IMR-90 (cell line): Measurements from ENCODE around the gene METTL1. TPM values are rescaled to one million over a fixed set of nuclear protein-coding genes. Genes with fewer than 3 reads are reported as not detected.

ENCODE experiments used
- ATAC-seq: fragments of 200-7000 bp; cut with Tn5 transposase; 2 replicates; pipeline ENCODE4 v1.9.1; 2020; ENCODE audit warnings: low read depth, mild to moderate bottlenecking, moderate library complexity
- BruUV-seq: library from RNA; stranded (reverse); fragments of 400-500 nt; replicated peaks from 2 replicates; lab custom pipeline; 2021; lab: Mats Ljungman, UMichigan
- CTCF ChIA-PET: fragments of 300-600 bp; formaldehyde crosslinking; extraction: SDS; loops from one replicate; lab custom pipeline; 2021; ENCODE audit warnings: antibody characterized with exemption; lab: Yijun Ruan, JAX
- POLR2A ChIA-PET: fragments of 300-600 bp; sonication (Branson Sonifier 250); formaldehyde crosslinking; loops from one replicate; lab custom pipeline; 2022; ENCODE audit warnings: antibody characterized with exemption; ENCODE audit not compliant: unreplicated experiment; lab: Charles Lee
- DNase-seq: peaks from one replicate; pipeline ENCODE4 v3.0.0; 2013
- H2AFZ ChIP-seq: replicated peaks from 2 replicates; pipeline ENCODE3; 2013; ENCODE audit warnings: low read length, mild to moderate bottlenecking; ENCODE audit not compliant: poor library complexity
- H2AK5ac ChIP-seq: 2 replicates; pipeline ENCODE4 v1.6.1; 2013; ENCODE audit warnings: low read depth, low read length, inconsistent platforms
- H2AK9ac ChIP-seq: replicated peaks from 2 replicates; pipeline ENCODE3; 2013; ENCODE audit warnings: mild to moderate bottlenecking, low read depth, low read length, moderate library complexity; ENCODE audit not compliant: poor library complexity
- H2BK120ac ChIP-seq: 2 replicates; pipeline ENCODE4 v1.6.1; 2013; ENCODE audit warnings: low read depth, low read length, inconsistent platforms
- H2BK15ac ChIP-seq: 3 replicates; pipeline ENCODE4 v1.6.1; 2013; ENCODE audit warnings: low read depth, low read length, inconsistent platforms
- H2BK20ac ChIP-seq: 2 replicates; pipeline ENCODE4 v1.6.1; 2013; ENCODE audit warnings: low read depth, mild to moderate bottlenecking, inconsistent platforms, low read length, moderate library complexity
- H2BK5ac ChIP-seq: 2 replicates; pipeline ENCODE4 v1.6.1; 2013; ENCODE audit warnings: mild to moderate bottlenecking, low read depth, low read length, inconsistent platforms; ENCODE audit not compliant: poor library complexity, severe bottlenecking
- H3K14ac ChIP-seq: replicated peaks from 2 replicates; pipeline ENCODE4 v1.6.1; 2013; ENCODE audit warnings: low read depth, low read length, inconsistent platforms
- H3K18ac ChIP-seq: 2 replicates; pipeline ENCODE4 v1.6.1; 2013; ENCODE audit warnings: low read depth, low read length, control low read depth
- H3K23ac ChIP-seq: 2 replicates; pipeline ENCODE4 v1.6.1; 2013; ENCODE audit warnings: low read depth, low read length, inconsistent platforms
- H3K27ac ChIP-seq: 2 replicates; pipeline ENCODE4 v1.5.1; 2013; ENCODE audit warnings: mild to moderate bottlenecking, control low read depth, low read length; ENCODE audit not compliant: insufficient read depth
- H3K27me3 ChIP-seq: 2 replicates; pipeline ENCODE4 v1.6.1; 2013; ENCODE audit warnings: low read length; ENCODE audit not compliant: control insufficient read depth, insufficient read depth
- H3K36me3 ChIP-seq: 2 replicates; pipeline ENCODE4 v1.6.1; 2013; ENCODE audit warnings: low read length, mixed read lengths; ENCODE audit not compliant: control insufficient read depth, insufficient read depth
- H3K4ac ChIP-seq: 2 replicates; pipeline ENCODE4 v1.6.1; 2013; ENCODE audit warnings: low read depth, low read length, inconsistent platforms
- H3K4me1 ChIP-seq: 2 replicates; pipeline ENCODE4 v1.6.1; 2013; ENCODE audit warnings: low read length, mixed read lengths; ENCODE audit not compliant: control insufficient read depth, insufficient read depth
- H3K4me2 ChIP-seq: 2 replicates; pipeline ENCODE4 v1.6.1; 2013; ENCODE audit warnings: low read depth, mild to moderate bottlenecking, control low read depth, low read length, moderate library complexity
- H3K4me3 ChIP-seq: 2 replicates; pipeline ENCODE4 v1.5.1; 2013; ENCODE audit warnings: low read depth, mild to moderate bottlenecking, control low read depth, low read length, moderate library complexity; ENCODE audit not compliant: insufficient read depth
- H3K56ac ChIP-seq: 2 replicates; pipeline ENCODE4 v1.6.1; 2013; ENCODE audit warnings: low read length, inconsistent platforms; ENCODE audit not compliant: insufficient read depth; ENCODE audit errors: extremely low read depth
- H3K79me1 ChIP-seq, 2 experiments: 2 replicates each; pipeline ENCODE4 v1.6.1; 2013; ENCODE audit warnings: low read length in 2 of 2, inconsistent platforms in 1 of 2, low read depth in 1 of 2
- H3K9ac ChIP-seq: 2 replicates; pipeline ENCODE4 v1.6.1; 2013; ENCODE audit warnings: low read depth, low read length, control low read depth
- H3K9me1 ChIP-seq: 2 replicates; pipeline ENCODE4 v1.6.1; 2013; ENCODE audit warnings: low read length, inconsistent platforms; ENCODE audit not compliant: insufficient read depth
- H3K9me3 ChIP-seq: 2 replicates; pipeline ENCODE4 v1.6.1; 2013; ENCODE audit warnings: low read length; ENCODE audit not compliant: control insufficient read depth, insufficient read depth
- H4K20me1 ChIP-seq: 2 replicates; pipeline ENCODE4 v1.6.1; 2013; ENCODE audit warnings: low read length, inconsistent platforms; ENCODE audit not compliant: insufficient read depth
- H4K5ac ChIP-seq: 2 replicates; pipeline ENCODE4 v1.6.1; 2013; ENCODE audit warnings: mild to moderate bottlenecking, low read depth, low read length, control low read depth
- H4K8ac ChIP-seq, 2 experiments: 2 replicates each; pipeline ENCODE4 v1.6.1; 2013; ENCODE audit warnings: low read depth in 2 of 2, low read length in 2 of 2, control low read depth in 1 of 2, inconsistent platforms in 1 of 2
- H4K91ac ChIP-seq: 2 replicates; pipeline ENCODE4 v1.6.1; 2013; ENCODE audit warnings: low read depth, low read length, inconsistent platforms; ENCODE audit not compliant: insufficient read depth
- CTCF ChIP-seq: conservative IDR thresholded peaks from 2 replicates; pipeline ENCODE4 v1.5.1; 2012; ENCODE audit warnings: mild to moderate bottlenecking, low read depth, low read length, improper control_type of control experiment
- FOS ChIP-seq: fragments of 150-350 bp; IDR thresholded peaks from 2 replicates; pipeline ENCODE4 v1.6.1; 2016; ENCODE audit warnings: low read depth, low read length
- MAFK ChIP-seq: IDR thresholded peaks from 2 replicates; pipeline ENCODE4 v1.6.1; 2012; ENCODE audit warnings: low read depth, low read length, improper control_type of control experiment
- MAZ ChIP-seq: IDR thresholded peaks from 2 replicates; pipeline ENCODE4 v1.6.1; 2012; ENCODE audit warnings: low read depth, mild to moderate bottlenecking, low read length, improper control_type of control experiment, moderate library complexity, borderline replicate concordance
- POLR2A ChIP-seq: IDR thresholded peaks from 2 replicates; pipeline ENCODE4 v1.6.1; 2012; ENCODE audit warnings: mild to moderate bottlenecking, low read depth, low read length
- RAD21 ChIP-seq: IDR thresholded peaks from 2 replicates; pipeline ENCODE4 v1.6.1; 2012; ENCODE audit warnings: low read length, improper control_type of control experiment
- RFX5 ChIP-seq: IDR thresholded peaks from 2 replicates; pipeline ENCODE4 v1.8.0; 2012; ENCODE audit warnings: low read depth, mild to moderate bottlenecking, low read length, moderate library complexity
- SMC3 ChIP-seq: fragments of 150-350 bp; IDR thresholded peaks from 2 replicates; pipeline ENCODE4 v1.6.1; 2016; ENCODE audit warnings: low read depth, mild to moderate bottlenecking, antibody characterized with exemption, low read length, moderate library complexity
- WGBS, 2 experiments: methylation state at CpG; one replicate each; pipeline versions ENCODE4 v1.1.5 to v1.1.7; 2013; ENCODE audit warnings: missing lambda C conversion rate in 2 of 2; ENCODE audit not compliant: insufficient read length in 1 of 2; ENCODE audit errors: extremely low coverage in 2 of 2; 5-methylcytosine and 5-hydroxymethylcytosine counted together
- dilution Hi-C: fragments of 300-500 bp; cut with HindIII; formaldehyde crosslinking; loops from one replicate; pipeline ENCODE4 v1.14.3; 2018; ENCODE audit warnings: low sequenced_read_pairs; ENCODE audit not compliant: unreplicated experiment
- in situ Hi-C: fragments of 300-500 bp; cut with MboI; formaldehyde crosslinking; loops from 3 replicates; pipeline ENCODE4 v1.14.3; 2019; ENCODE audit warnings: low sequenced_read_pairs, inconsistent platforms, mixed read lengths
- intact Hi-C: fragments of 100-400 bp; cut with micrococcal nuclease; formaldehyde crosslinking; loops from 2 replicates; pipeline ENCODE4 v1.10.0; 2022
- polyA plus RNA-seq, 3 experiments: library from polyadenylated mRNA; depleted of rRNA; stranded (reverse); fragments of >200 nt; gene quantifications; 2 replicates each; pipeline ENCODE4 v1.2.3, GENCODE V29; 2012; ENCODE audit warnings: low replicate concordance in 1 of 3
- total RNA-seq: library from RNA; depleted of rRNA; stranded (reverse); fragments of >200 nt; gene quantifications from 2 replicates; pipeline ENCODE4 v1.2.3, GENCODE V29; 2012

Gene METTL1
- total and polyA plus RNA-seq, 2 of the 4 experiments (the other 2 are of a cell fraction), result 12.4 to 27.5 TPM

GRCh38 chr12:57803319-57803893, 31.5 kb upstream of the METTL1 start:
- H3K27ac ChIP-seq, result no peak overlapping the region
- ChIA-PET POLR2A (no interaction called here), CTCF (interaction anchor here (0.7 to 2.2 kb wide), 12 partner anchors 9 to 110 kb away, joined by 3 to 13 read pairs (median 3); partner anchors contain the start of genes AVIL and TSFM)
- H3K23ac ChIP-seq, result no peak overlapping the region
- no TSS peak for BruUV-seq
- no peak overlapping the region for H2AK9ac ChIP-seq
- H3K9ac ChIP-seq, result no peak overlapping the region
- H2BK20ac ChIP-seq, result no peak overlapping the region
- WGBS, 2 experiments, result 46% methylated on average over 5 of the region's 9 CpGs; no CpG with 5 or more reads in 1 of the 2 experiments
- H2BK120ac ChIP-seq, result no peak overlapping the region
- no peaks in the 10 kb centered on the region for H3K27me3 ChIP-seq
- TF ChIP-seq POLR2A (no peak), CTCF (peak; percentile 83), SMC3 (peak; percentile 78), RAD21 (peak; percentile 71), MAFK (no peak), MAZ (no peak), RFX5 (no peak), FOS (no peak)
- no peak overlapping the region for H4K5ac ChIP-seq
- H4K8ac ChIP-seq, result no peak overlapping the region
- H3K14ac ChIP-seq, result no peak overlapping the region
- H3K9me3 ChIP-seq, result no peaks in the 10 kb centered on the region
- no peaks in the 10 kb centered on the region for H3K4me1 ChIP-seq
- 0 out of 2 replicates have a peak, but pooled peaks cover 2% of the 10 kb centered on the region for H3K9me1 ChIP-seq
- no peak overlapping the region; the same call in 1 of the 2 replicates for H2AK5ac ChIP-seq
- H2BK15ac ChIP-seq, result no peak overlapping the region
- peak overlapping the region; percentile 12 for H2AFZ ChIP-seq
- no peaks in the 10 kb centered on the region for H3K79me1 ChIP-seq
- peaks cover 48% of the 10 kb centered on the region for H3K36me3 ChIP-seq
- H4K20me1 ChIP-seq, result no peaks in the 10 kb centered on the region; the same call in 1 of the 2 replicates
- no peak overlapping the region for H3K56ac ChIP-seq
- no peak overlapping the region for H2BK5ac ChIP-seq
- H3K18ac ChIP-seq, result no peak overlapping the region
- H4K91ac ChIP-seq, result no peak overlapping the region
- ATAC-seq (peak; percentile 92), DNase-seq (peak; percentile 42)
- in situ Hi-C loops, result no loop called here
- H3K4me3 ChIP-seq, result no peak overlapping the region
- dilution Hi-C loops, result no loop called here
- intact Hi-C loops, result loop anchor here (1.0 kb wide), 1 partner anchor 102 kb away; no protein-coding TSS in a partner anchor
- H3K4ac ChIP-seq, result no peak overlapping the region
- no peak overlapping the region for H3K4me2 ChIP-seq
